Glutamatergic neuron (in vitro differentiated cells): Measurements from ENCODE around the gene ZBTB16. TPM values are rescaled to one million over a fixed set of nuclear protein-coding genes. Genes with fewer than 3 reads are reported as not detected.

ENCODE experiments used
- DNase-seq: peaks from one replicate; pipeline ENCODE4 v3.0.0; 2022
- H3K27ac Mint-ChIP-seq: one replicate; pipeline ENCODE4 v1.8.0; 2020; ENCODE audit warnings: mild to moderate bottlenecking, mixed read lengths, inconsistent platforms; ENCODE audit not compliant: unreplicated experiment
- H3K27me3 Mint-ChIP-seq: one replicate; pipeline ENCODE4 v1.8.0; 2020; ENCODE audit warnings: mild to moderate bottlenecking, moderate library complexity, mixed read lengths, inconsistent platforms; ENCODE audit not compliant: unreplicated experiment
- H3K36me3 Mint-ChIP-seq: one replicate; pipeline ENCODE4 v1.8.0; 2020; ENCODE audit warnings: mild to moderate bottlenecking, mixed read lengths, inconsistent platforms; ENCODE audit not compliant: unreplicated experiment
- H3K4me1 Mint-ChIP-seq: one replicate; pipeline ENCODE4 v1.8.0; 2020; ENCODE audit warnings: mild to moderate bottlenecking, low read depth, mixed read lengths, inconsistent platforms; ENCODE audit not compliant: unreplicated experiment
- H3K4me3 Mint-ChIP-seq: one replicate; pipeline ENCODE4 v1.8.0; 2020; ENCODE audit warnings: mild to moderate bottlenecking, mixed read lengths, inconsistent platforms; ENCODE audit not compliant: unreplicated experiment
- H3K9me3 Mint-ChIP-seq: one replicate; pipeline ENCODE4 v1.8.0; 2020; ENCODE audit warnings: mild to moderate bottlenecking, moderate library complexity, mixed read lengths, inconsistent platforms; ENCODE audit not compliant: unreplicated experiment
- CTCF ChIP-seq: fragments of 200-600 bp; sonication (generic); IDR thresholded peaks from one replicate; pipeline ENCODE4 v1.5.0; 2021; ENCODE audit not compliant: partially characterized antibody, unreplicated experiment
- total RNA-seq: library from RNA; stranded (reverse); fragmentation: NEBNext Ultra II Directional; extraction: Animal tissue kit (Norgen Biotek cat#: 25700); gene quantifications from one replicate; pipeline ENCODE4 v1.2.1, GENCODE V29; 2021; ENCODE audit not compliant: unreplicated experiment

ZBTB16 gene
- total RNA-seq, 1 donor from 2014 or later: 9.0 TPM

- DNase-seq: no peak
- Mint-ChIP-seq H3K27ac (no peak overlapping the region), H3K4me1 (peaks cover 30% of the 10 kb centered on the region), H3K36me3 (no peaks in the 10 kb centered on the region), H3K4me3 (no peak overlapping the region), H3K27me3 (peaks cover 9% of the 10 kb centered on the region), H3K9me3 (peaks cover 3% of the 10 kb centered on the region)
- TF ChIP-seq CTCF: no peak
Observed at GRCh38 chr11:114089748-114090147, 30.2 kb downstream of the ZBTB16 start.

- H3K27me3 Mint-ChIP-seq: peaks cover 9% of the 10 kb centered on the region
- no peaks in the 10 kb centered on the region for H3K36me3 Mint-ChIP-seq
- H3K4me3 Mint-ChIP-seq: no peak overlapping the region
- DNase-seq: no peak
- H3K4me1 Mint-ChIP-seq: peaks cover 29% of the 10 kb centered on the region
- H3K27ac Mint-ChIP-seq: no peak overlapping the region
- no peak for TF ChIP-seq CTCF
- H3K9me3 Mint-ChIP-seq: peaks cover 3% of the 10 kb centered on the region
Observed at GRCh38 chr11:114090225-114090910, 30.9 kb downstream of the ZBTB16 start.

- no peak for DNase-seq
- peaks cover 5% of the 10 kb centered on the region for H3K27me3 Mint-ChIP-seq
Observed at GRCh38 chr11:114090976-114091375, 31.5 kb downstream of the ZBTB16 start.

GRCh38 chr11:114091516-114092397, 32.2 kb downstream of the ZBTB16 start:
- Mint-ChIP-seq H3K4me1 (peaks cover 38% of the 10 kb centered on the region), H3K36me3 (no peaks in the 10 kb centered on the region), H3K27ac (no peak overlapping the region), H3K4me3 (no peak overlapping the region), H3K27me3 (peaks cover 5% of the 10 kb centered on the region), H3K9me3 (peaks cover 3% of the 10 kb centered on the region)
- no peak for TF ChIP-seq CTCF
- DNase-seq: no peak

More at GRCh38 chr11:114090976-114091375, 31.5 kb downstream of the ZBTB16 start:
- Mint-ChIP-seq H3K27ac (no peak overlapping the region), H3K9me3 (peaks cover 3% of the 10 kb centered on the region), H3K4me3 (no peak overlapping the region), H3K4me1 (peaks cover 31% of the 10 kb centered on the region), H3K36me3 (no peaks in the 10 kb centered on the region)
- TF ChIP-seq CTCF: no peak

DNA sequence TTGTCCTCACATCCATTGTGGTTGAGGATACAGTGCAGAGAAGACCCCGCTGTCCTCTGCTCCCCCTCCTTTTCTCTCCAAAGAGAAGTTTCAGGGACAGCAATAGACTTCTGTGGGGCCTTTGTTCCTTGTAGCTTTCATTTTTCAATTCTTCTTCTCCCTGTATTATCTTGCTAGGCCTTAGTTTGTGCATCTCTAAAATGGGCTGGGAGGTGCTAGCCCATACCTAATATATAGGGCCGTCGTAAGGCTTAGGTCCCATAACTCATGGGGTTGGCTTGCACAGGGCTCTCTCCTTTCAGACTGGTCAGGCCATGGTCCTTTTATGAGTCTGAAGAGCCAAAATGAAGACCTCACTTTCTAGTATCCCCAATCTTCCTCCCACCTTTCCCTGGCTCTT, 33.0 kb downstream of the ZBTB16 start:
- H3K9me3 Mint-ChIP-seq: peaks cover 3% of the 10 kb centered on the region
- no peak for TF ChIP-seq CTCF
- DNase-seq: no peak
- no peaks in the 10 kb centered on the region for H3K36me3 Mint-ChIP-seq
- H3K4me1 Mint-ChIP-seq: peaks cover 39% of the 10 kb centered on the region
- peaks cover 5% of the 10 kb centered on the region for H3K27me3 Mint-ChIP-seq
- no peak overlapping the region for H3K27ac Mint-ChIP-seq
- H3K4me3 Mint-ChIP-seq: no peak overlapping the region
